HG03460 (cell line): ENCODE results near the gene LCE3A.

Experiments used
- ATAC-seq: cut with Tn5 transposase; IDR thresholded peaks from one replicate; pipeline ENCODE4 v1.9.1; 2021; ENCODE audit not compliant: unreplicated experiment

Gene LCE3A

GRCh38 chr1:152577168-152577567 lies 45.7 kb downstream of the LCE3A start:
- ATAC-seq = no peak
